ENCODE measurements around the gene CALN1. TPM values are rescaled to one million over a fixed set of nuclear protein-coding genes. Genes with fewer than 3 reads are reported as not detected.

The CALN1 gene
- total RNA-seq, 6 experiments from 2014 or later: 0.06 to 0.98 (median 0.34) TPM

DNA sequence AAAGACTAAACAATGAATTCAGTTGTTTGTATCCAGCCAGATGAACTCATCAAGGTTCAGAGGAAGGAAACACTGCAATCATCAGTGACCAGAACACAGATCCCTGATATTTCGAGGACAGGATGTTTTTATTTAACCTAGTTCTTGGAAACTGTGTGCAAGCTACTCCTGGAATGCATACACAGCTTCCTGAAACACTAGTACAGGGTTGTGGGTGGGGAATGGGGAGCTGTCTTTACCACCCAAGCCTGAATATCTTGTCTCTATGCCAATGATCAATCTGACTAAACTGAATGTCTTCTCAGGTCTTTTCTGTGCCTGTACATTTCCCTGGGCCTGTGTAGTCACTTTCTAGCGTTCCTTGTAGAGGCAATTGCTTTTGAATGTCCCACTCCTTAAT is 374.6 kb downstream of the CALN1 start:
- DNase-seq: no peak
- TF ChIP-seq, protein P1, sequence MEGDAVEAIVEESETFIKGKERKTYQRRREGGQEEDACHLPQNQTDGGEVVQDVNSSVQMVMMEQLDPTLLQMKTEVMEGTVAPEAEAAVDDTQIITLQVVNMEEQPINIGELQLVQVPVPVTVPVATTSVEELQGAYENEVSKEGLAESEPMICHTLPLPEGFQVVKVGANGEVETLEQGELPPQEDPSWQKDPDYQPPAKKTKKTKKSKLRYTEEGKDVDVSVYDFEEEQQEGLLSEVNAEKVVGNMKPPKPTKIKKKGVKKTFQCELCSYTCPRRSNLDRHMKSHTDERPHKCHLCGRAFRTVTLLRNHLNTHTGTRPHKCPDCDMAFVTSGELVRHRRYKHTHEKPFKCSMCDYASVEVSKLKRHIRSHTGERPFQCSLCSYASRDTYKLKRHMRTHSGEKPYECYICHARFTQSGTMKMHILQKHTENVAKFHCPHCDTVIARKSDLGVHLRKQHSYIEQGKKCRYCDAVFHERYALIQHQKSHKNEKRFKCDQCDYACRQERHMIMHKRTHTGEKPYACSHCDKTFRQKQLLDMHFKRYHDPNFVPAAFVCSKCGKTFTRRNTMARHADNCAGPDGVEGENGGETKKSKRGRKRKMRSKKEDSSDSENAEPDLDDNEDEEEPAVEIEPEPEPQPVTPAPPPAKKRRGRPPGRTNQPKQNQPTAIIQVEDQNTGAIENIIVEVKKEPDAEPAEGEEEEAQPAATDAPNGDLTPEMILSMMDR (IDR thresholded peaks at IDR 0.05): no peak
- no peak for TF ChIP-seq POLR2A (IDR thresholded peaks at IDR 0.05)
- H3K4me1 ChIP-seq: no peaks in the 10 kb centered on the region
- no peak overlapping the region for H3K4me3 ChIP-seq
- intact Hi-C loops (cut with DNase I): no loop called here
- H3K9me3 ChIP-seq: no peaks in the 10 kb centered on the region
- 18% methylated on average over 2 of the region's 2 CpGs for WGBS (ENCODE audit: insufficient coverage, low coverage, low lambda C conversion rate, missing lambda C conversion rate)
- no peaks in the 10 kb centered on the region for H3K36me3 ChIP-seq
- no peaks in the 10 kb centered on the region for H3K27me3 ChIP-seq
- ATAC-seq: peak; percentile 66 to 82 (median 78)
- peak overlapping the region in 1 of 3 donors; percentile 60 for H3K27ac ChIP-seq

DNA sequence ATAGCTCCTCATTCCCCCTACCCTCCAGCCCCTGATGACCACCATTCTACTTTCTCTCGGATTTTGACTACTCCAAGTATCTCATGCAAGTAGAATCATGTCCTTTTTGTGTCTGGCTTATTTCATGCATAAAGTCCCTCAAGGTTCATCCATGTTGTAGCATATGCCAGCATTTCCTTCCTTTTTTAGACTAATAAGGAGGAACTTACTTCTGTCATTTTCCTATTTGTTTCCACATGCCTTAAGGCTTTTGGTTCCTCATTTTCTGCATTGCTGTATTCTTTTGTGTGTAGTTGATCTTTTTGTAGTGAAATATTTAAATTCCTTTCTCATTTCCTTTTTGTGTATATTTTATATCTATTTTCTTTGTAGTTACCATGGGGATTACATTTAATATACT is 376.9 kb downstream of the CALN1 start:
- peak in 1 of 4 donors; percentile 11 for ATAC-seq
- intact Hi-C loops (cut with DNase I): no loop called here
- WGBS (ENCODE audit: insufficient coverage, low coverage, low lambda C conversion rate, missing lambda C conversion rate): 31% methylated on average over 1 of the region's 1 CpG
- Histone ChIP-seq H3K9me3 (no peaks in the 10 kb centered on the region), H3K27me3 (no peaks in the 10 kb centered on the region), H3K27ac (no peak overlapping the region), H3K4me1 (no peaks in the 10 kb centered on the region), H3K36me3 (no peaks in the 10 kb centered on the region), H3K4me3 (no peak overlapping the region)
- no peak for TF ChIP-seq POLR2A (IDR thresholded peaks at IDR 0.05)
- TF ChIP-seq, protein P1 (IDR thresholded peaks at IDR 0.05): no peak
- no peak for DNase-seq

DNA sequence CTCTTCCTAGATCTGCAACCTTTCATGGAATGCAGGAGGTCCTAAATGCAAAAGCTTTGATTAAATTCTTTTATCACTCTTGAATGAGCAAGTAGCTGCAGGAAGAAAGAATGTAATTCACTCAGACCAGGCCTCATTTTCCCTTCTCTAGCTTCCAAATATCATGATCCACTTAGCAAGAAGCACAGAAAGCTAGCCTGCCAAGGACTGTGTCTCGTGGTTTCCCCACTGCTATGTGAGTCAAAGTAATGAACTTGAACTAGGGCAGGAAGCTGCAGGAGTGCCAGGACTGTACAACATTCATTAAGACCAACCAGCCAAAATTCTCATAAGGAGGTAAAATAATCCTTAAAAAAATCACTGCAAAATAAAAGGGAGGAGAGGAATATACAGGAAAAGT is 379.2 kb downstream of the CALN1 start:
- Histone ChIP-seq H3K4me3 (no peak overlapping the region), H3K4me1 (no peaks in the 10 kb centered on the region), H3K36me3 (no peaks in the 10 kb centered on the region), H3K27ac (no peak overlapping the region), H3K9me3 (no peaks in the 10 kb centered on the region), H3K27me3 (no peaks in the 10 kb centered on the region)
- intact Hi-C loops (cut with DNase I): no loop called here
- ATAC-seq (peak in 3 of 4 donors; percentile 28 to 52 (median 50)), DNase-seq (no peak)
- TF ChIP-seq, protein P1 (IDR thresholded peaks at IDR 0.05): no peak
- TF ChIP-seq POLR2A (IDR thresholded peaks at IDR 0.05): no peak
- 17% methylated on average over 1 of the region's 1 CpG for WGBS (ENCODE audit: insufficient coverage, low coverage, low lambda C conversion rate, missing lambda C conversion rate)

- Histone ChIP-seq H3K4me1 (no peaks in the 10 kb centered on the region), H3K9me3 (no peaks in the 10 kb centered on the region), H3K4me3 (no peak overlapping the region), H3K27me3 (no peaks in the 10 kb centered on the region), H3K36me3 (no peaks in the 10 kb centered on the region), H3K27ac (no peak overlapping the region)
- intact Hi-C loops (cut with DNase I): no loop called here
- ATAC-seq: no peak
- 53% methylated on average over 3 of the region's 4 CpGs for WGBS (ENCODE audit: insufficient coverage, low coverage, low lambda C conversion rate, missing lambda C conversion rate)
- TF ChIP-seq, protein P1 (IDR thresholded peaks at IDR 0.05): no peak
- no peak for DNase-seq
Measured at GRCh38 chr7:72030994-72031667, 381.0 kb downstream of the CALN1 start.
